K562 (cell line): ENCODE data around the gene NINL. TPM values are rescaled to one million over a fixed set of nuclear protein-coding genes. Genes with fewer than 3 reads are reported as not detected.

Source experiments
- ATAC-seq: fragments of 200-7000 bp; cut with Tn5 transposase; 3 replicates; pipeline ENCODE4 v1.9.1; 2020; ENCODE audit warnings: moderate library complexity
- BruUV-seq: library from RNA; stranded (reverse); fragments of 400-500 nt; replicated peaks from 2 replicates; lab custom pipeline; 2021; lab: Mats Ljungman, UMichigan
- CTCF ChIA-PET: fragments of 300-600 bp; formaldehyde crosslinking; extraction: SDS; loops from one replicate; lab custom pipeline; 2021; ENCODE audit warnings: low intra/inter-chr PET ratio; lab: Yijun Ruan, JAX
- POLR2A ChIA-PET: fragments of 300-600, 350-650 bp; sonication (Branson Sonifier 250); formaldehyde crosslinking; extraction: SDS; loops from one replicate; lab custom pipeline; 2021; ENCODE audit warnings: antibody characterized with exemption, inconsistent platforms; lab: Yijun Ruan, JAX
- DNase-seq, 4 experiments: peaks; one replicate each; pipeline versions ENCODE4 v3.0.0 to v3.0.0-alpha.2; 2011 to 2018; ENCODE audit warnings: low spot score in 3 of 4, mixed read lengths in 3 of 4; ENCODE audit errors: extremely low read depth in 1 of 4
- FAIRE-seq: peaks from 2 replicates; lab custom pipeline; 2011; peaks lifted over from hg19 to GRCh38; lab: Jason Lieb, UNC
- H2AFZ ChIP-seq: 2 replicates; pipeline ENCODE4 v1.6.0; 2011; ENCODE audit warnings: low read depth, low read length, control low read depth, inconsistent platforms
- H3K27ac ChIP-seq: fragments of 200-600 bp; 3 replicates; pipeline ENCODE4 v1.8.0; 2011; ENCODE audit warnings: low read depth, mild to moderate bottlenecking, control low read depth, inconsistent platforms, low read length, moderate library complexity, mixed read lengths; ENCODE audit errors: extremely low read depth
- H3K27me3 ChIP-seq, 2 experiments: fragments of 300-600 bp in 1 of 2; 2 replicates in 1 of 2; 3 replicates in 1 of 2; pipeline versions ENCODE4 v1.6.0 to v1.8.0; 2011; ENCODE audit warnings: inconsistent platforms in 2 of 2, low read length in 2 of 2, mild to moderate bottlenecking in 1 of 2, mixed read lengths in 1 of 2, moderate library complexity in 1 of 2; ENCODE audit not compliant: control insufficient read depth in 2 of 2, insufficient read depth in 2 of 2
- H3K36me3 ChIP-seq: fragments of 300-600 bp; 3 replicates; pipeline ENCODE4 v1.8.0; 2011; ENCODE audit warnings: mild to moderate bottlenecking, low read length, inconsistent platforms; ENCODE audit not compliant: control insufficient read depth, insufficient read depth
- H3K4me1 ChIP-seq, 2 experiments: fragments of 200-600 bp in 1 of 2; replicated peaks in 1 of 2; 2 replicates in 1 of 2; 3 replicates in 1 of 2; pipeline versions ENCODE4 v1.5.1 to v1.8.0; 2011; ENCODE audit warnings: inconsistent platforms in 2 of 2, low read length in 2 of 2, mild to moderate bottlenecking in 1 of 2, mixed read lengths in 1 of 2, moderate library complexity in 1 of 2; ENCODE audit not compliant: control insufficient read depth in 2 of 2, insufficient read depth in 2 of 2
- H3K4me2 ChIP-seq: 2 replicates; pipeline ENCODE4 v1.6.1; 2011; ENCODE audit warnings: low read length, control low read depth, inconsistent platforms, mixed read lengths; ENCODE audit not compliant: insufficient read depth
- H3K4me3 ChIP-seq: fragments of 200-600 bp; sonication (generic), shearing (Covaris generic); 2 replicates; pipeline ENCODE4 v1.5.1; 2016; ENCODE audit warnings: control low read depth, inconsistent platforms
- H3K79me2 ChIP-seq: fragments of 200-600 bp; 3 replicates; pipeline ENCODE4 v1.8.0; 2011; ENCODE audit warnings: low read length, inconsistent platforms; ENCODE audit not compliant: control insufficient read depth, insufficient read depth
- H3K9ac ChIP-seq, 2 experiments: 2 replicates each; pipeline versions ENCODE4 v1.6.0 to v1.6.1; 2011; ENCODE audit warnings: low read depth in 2 of 2, low read length in 2 of 2, control low read depth in 1 of 2, inconsistent platforms in 1 of 2, mild to moderate bottlenecking in 1 of 2, mixed read lengths in 1 of 2; ENCODE audit not compliant: insufficient read depth in 1 of 2
- H3K9me1 ChIP-seq: one replicate; pipeline ENCODE4 v1.6.0; 2011; ENCODE audit warnings: inconsistent platforms, mild to moderate bottlenecking, low read length, moderate library complexity; ENCODE audit not compliant: control insufficient read depth, insufficient read depth
- H3K9me3 ChIP-seq: replicated peaks from 2 replicates; pipeline ENCODE4 v1.5.1; 2011; ENCODE audit warnings: low read depth, low read length, inconsistent platforms; ENCODE audit not compliant: control insufficient read depth, insufficient read depth
- H4K20me1 ChIP-seq: replicated peaks from 2 replicates; pipeline ENCODE4 v1.6.1; 2011; ENCODE audit warnings: low read length, inconsistent platforms, mixed read lengths; ENCODE audit not compliant: control insufficient read depth, insufficient read depth
- IRF9 ChIP-seq: fragments of 450-650 bp; IDR thresholded peaks from 2 replicates; pipeline ENCODE4 v1.6.1; 2016; ENCODE audit warnings: missing biosample characterization, missing genetic modification characterization
- MAZ ChIP-seq, 2 experiments: fragments of 450-650 bp in 1 of 2; sonication (generic) in 1 of 2; formaldehyde crosslinking; IDR thresholded peaks in 1 of 2; conservative IDR thresholded peaks in 1 of 2; 2 replicates each; pipeline versions ENCODE4 v1.4.0 to v1.5.0; 2020; ENCODE audit warnings: mild to moderate bottlenecking in 1 of 2, missing genetic modification reagents in 1 of 2
- MCM2 ChIP-seq: fragments of 450-650 bp; IDR thresholded peaks from 2 replicates; pipeline ENCODE4 v1.6.1; 2017; ENCODE audit warnings: low read depth, mild to moderate bottlenecking
- ZBTB43 ChIP-seq: sonication (generic); formaldehyde crosslinking; IDR thresholded peaks from 2 replicates; pipeline ENCODE4 v1.8.0; 2023; ENCODE audit warnings: mild to moderate bottlenecking, missing genetic modification reagents
- ZC3H4 ChIP-seq: sonication (generic); formaldehyde crosslinking; IDR thresholded peaks from 2 replicates; pipeline ENCODE4 v1.9.0; 2021; ENCODE audit warnings: missing genetic modification reagents, borderline replicate concordance
- ZNF174 ChIP-seq: fragments of 250-450 bp; sonication (Bioruptor Pico); IDR thresholded peaks from 2 replicates; pipeline ENCODE4 v1.4.0; 2020; ENCODE audit warnings: mild to moderate bottlenecking
- WGBS: fragments of 100-300 bp; shearing (Covaris generic); methylation state at CpG from one replicate; pipeline ENCODE4 v1.1.6; 2016; ENCODE audit warnings: low coverage, mixed read lengths; ENCODE audit not compliant: insufficient coverage; ENCODE audit errors: missing lambda C conversion rate; 5-methylcytosine and 5-hydroxymethylcytosine counted together
- in situ Hi-C: fragments of 300-500 bp; cut with MboI; formaldehyde crosslinking; loops from 4 replicates; pipeline ENCODE4 v1.15.0; 2018; ENCODE audit warnings: inconsistent platforms, mixed read lengths
- intact Hi-C: fragments of 100-400 bp; cut with micrococcal nuclease; formaldehyde crosslinking; loops from 2 replicates; pipeline ENCODE4 v1.14.2; 2022
- polyA plus RNA-seq, 8 experiments: library from polyadenylated mRNA; depleted of rRNA in 4 of 8; stranded (reverse) in 5 of 8; unstranded in 3 of 8; fragments of >200 nt; fragmentation: Nextera tagmentation in 2 of 8; fragmentation: Illumina TruSeq in 1 of 8; extraction: Ambion mirVana in 2 of 8; extraction: Trizol in 1 of 8; gene quantifications; 2 replicates each; pipeline versions ENCODE4 v1.2.1 to v1.2.3, GENCODE V29; 2011 to 2014; ENCODE audit warnings: inconsistent platforms in 1 of 8, missing spikeins in 1 of 8
- total RNA-seq, 7 experiments: library from RNA; depleted of rRNA in 6 of 7; stranded (reverse); fragments of >200 nt in 6 of 7; fragmentation: Illumina TruSeq in 2 of 7; extraction: Trizol in 2 of 7; gene quantifications; 2 replicates each; pipeline versions ENCODE4 v1.2.1 to v1.2.3, GENCODE V29; 2011 to 2021; ENCODE audit warnings: low replicate concordance in 1 of 7
- TF ChIP-seq, protein P1 (sequence below): fragments of 450-650 bp; formaldehyde crosslinking; IDR thresholded peaks from 2 replicates; pipeline ENCODE4 v1.4.0; 2020; ENCODE audit warnings: mild to moderate bottlenecking, moderate library complexity
- TF ChIP-seq, protein P2 (sequence below), 2 experiments: fragments of 450-650 bp; conservative IDR thresholded peaks; 2 replicates each; pipeline ENCODE4 v1.6.1; 2017; ENCODE audit warnings: mild to moderate bottlenecking in 2 of 2, moderate library complexity in 2 of 2

Gene NINL
- total and polyA plus RNA-seq, 9 of the 15 experiments (the other 6 are each of a cell fraction or from before 2014, with no cell fraction given): 0.03 to 0.22 (median 0.05) TPM; not detected in 5

DNA sequence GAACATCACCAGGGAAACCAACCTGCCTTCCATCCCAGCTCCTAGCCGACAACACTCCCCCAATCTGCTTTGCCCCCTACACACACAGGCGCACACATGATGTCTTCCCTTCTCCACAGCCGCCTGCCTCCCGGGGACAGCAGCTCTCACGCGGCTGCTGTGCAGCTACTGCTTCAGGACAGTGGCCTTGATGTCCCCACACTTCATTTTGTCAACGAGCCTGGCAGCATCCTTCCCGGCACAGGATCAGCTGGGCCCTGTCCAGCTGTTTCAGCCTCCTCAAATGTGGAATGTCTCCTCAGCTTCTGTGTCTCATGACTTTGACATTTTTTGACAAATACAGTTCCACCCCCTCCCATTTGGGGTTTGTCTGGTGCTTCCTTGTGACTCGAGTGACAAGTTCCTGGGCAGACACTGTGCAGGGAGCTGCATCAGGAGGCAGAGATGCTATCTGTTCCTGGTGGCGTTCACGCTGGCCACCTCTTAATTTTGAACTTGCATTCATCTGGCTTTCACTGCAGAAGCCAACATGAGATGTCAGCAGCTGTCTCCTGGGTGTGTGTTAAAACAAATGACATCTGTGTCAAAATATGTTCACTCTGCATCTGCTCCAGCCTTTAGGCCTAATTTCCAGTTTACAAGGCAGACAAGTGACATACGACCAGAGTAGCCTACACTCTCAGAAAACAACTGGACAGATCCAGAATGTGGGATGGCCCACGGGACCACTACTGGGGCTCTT, 120.7 kb downstream of the NINL start:
- Histone ChIP-seq H3K79me2 (no peaks in the 10 kb centered on the region), H3K9me1 (no peaks in the 10 kb centered on the region), H3K27ac (no peak overlapping the region), H3K4me1 (peaks cover 4 to 9% of the 10 kb centered on the region in 2 experiments; a peak in 4 of 5 replicates), H3K4me2 (no peak overlapping the region), H3K27me3 (peaks cover 9 to 42% of the 10 kb centered on the region in 2 experiments; a peak in 4 of 5 replicates), H3K9me3 (no peaks in the 10 kb centered on the region), H2AFZ (no peak overlapping the region), H4K20me1 (no peaks in the 10 kb centered on the region), H3K9ac (no peak overlapping the region), H3K36me3 (no peaks in the 10 kb centered on the region), H3K4me3 (no peak overlapping the region)
- intact Hi-C loops (no loop called here), in situ Hi-C loops (no loop called here)
- 2% methylated on average over 12 of the region's 13 CpGs for WGBS
- ATAC-seq (no peak), DNase-seq (no peak), FAIRE-seq (no peak)
- BruUV-seq: no TSS peak
- CTCF ChIA-PET: no interaction called here
- TF ChIP-seq IRF9 (tag) (no peak), MAZ (CRISPR knock-in tag; conservative IDR thresholded peaks at IDR 0.05 in 1 of 2, IDR thresholded peaks at IDR 0.05 in 1 of 2) (no peak), ZBTB43 (CRISPR knock-in tag) (no peak), ZNF174 (CRISPR knock-in tag) (no peak), MCM2 (no peak), ZC3H4 (CRISPR knock-in tag) (no peak)
- TF ChIP-seq, protein P1, sequence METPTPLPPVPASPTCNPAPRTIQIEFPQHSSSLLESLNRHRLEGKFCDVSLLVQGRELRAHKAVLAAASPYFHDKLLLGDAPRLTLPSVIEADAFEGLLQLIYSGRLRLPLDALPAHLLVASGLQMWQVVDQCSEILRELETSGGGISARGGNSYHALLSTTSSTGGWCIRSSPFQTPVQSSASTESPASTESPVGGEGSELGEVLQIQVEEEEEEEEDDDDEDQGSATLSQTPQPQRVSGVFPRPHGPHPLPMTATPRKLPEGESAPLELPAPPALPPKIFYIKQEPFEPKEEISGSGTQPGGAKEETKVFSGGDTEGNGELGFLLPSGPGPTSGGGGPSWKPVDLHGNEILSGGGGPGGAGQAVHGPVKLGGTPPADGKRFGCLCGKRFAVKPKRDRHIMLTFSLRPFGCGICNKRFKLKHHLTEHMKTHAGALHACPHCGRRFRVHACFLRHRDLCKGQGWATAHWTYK (CRISPR knock-in tag): no peak
- TF ChIP-seq, protein P2, sequence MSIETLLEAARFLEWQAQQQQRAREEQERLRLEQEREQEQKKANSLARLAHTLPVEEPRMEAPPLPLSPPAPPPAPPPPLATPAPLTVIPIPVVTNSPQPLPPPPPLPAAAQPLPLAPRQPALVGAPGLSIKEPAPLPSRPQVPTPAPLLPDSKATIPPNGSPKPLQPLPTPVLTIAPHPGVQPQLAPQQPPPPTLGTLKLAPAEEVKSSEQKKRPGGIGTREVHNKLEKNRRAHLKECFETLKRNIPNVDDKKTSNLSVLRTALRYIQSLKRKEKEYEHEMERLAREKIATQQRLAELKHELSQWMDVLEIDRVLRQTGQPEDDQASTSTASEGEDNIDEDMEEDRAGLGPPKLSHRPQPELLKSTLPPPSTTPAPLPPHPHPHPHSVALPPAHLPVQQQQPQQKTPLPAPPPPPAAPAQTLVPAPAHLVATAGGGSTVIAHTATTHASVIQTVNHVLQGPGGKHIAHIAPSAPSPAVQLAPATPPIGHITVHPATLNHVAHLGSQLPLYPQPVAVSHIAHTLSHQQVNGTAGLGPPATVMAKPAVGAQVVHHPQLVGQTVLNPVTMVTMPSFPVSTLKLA (conservative IDR thresholded peaks at IDR 0.05): no peak
- POLR2A ChIA-PET: no interaction called here
